ENCODE data around the gene ACADS.

Gene ACADS

GRCh38 chr12:120757226-120757742 is 31.7 kb downstream of the ACADS start:
- TF ChIP-seq CTCF (conservative IDR thresholded peaks at IDR 0.05; ENCODE audit: low read depth, low read length): no peak
- H3K4me3 ChIP-seq (ENCODE audit: low read length): no peak overlapping the region
- no peak for DNase-seq (ENCODE audit: low read depth)

GRCh38 chr12:120757949-120758348 is 32.3 kb downstream of the ACADS start:
- no peak for DNase-seq (ENCODE audit: low read depth)
- no peak overlapping the region for H3K4me3 ChIP-seq (ENCODE audit: low read length)
- TF ChIP-seq CTCF (conservative IDR thresholded peaks at IDR 0.05; ENCODE audit: low read depth, low read length): no peak

- no peak for TF ChIP-seq CTCF (conservative IDR thresholded peaks at IDR 0.05; ENCODE audit: low read depth, low read length)
- no peak for DNase-seq (ENCODE audit: low read depth)
- no peak overlapping the region for H3K4me3 ChIP-seq (ENCODE audit: low read length)
These were observed 33.4 kb downstream of the ACADS start for GRCh38 chr12:120758798-120759590.

GRCh38 chr12:120759591-120760348 is 34.1 kb downstream of the ACADS start:
- DNase-seq (ENCODE audit: low read depth): no peak
- no peak for TF ChIP-seq CTCF (conservative IDR thresholded peaks at IDR 0.05; ENCODE audit: low read depth, low read length)
- H3K4me3 ChIP-seq (ENCODE audit: low read length): no peak overlapping the region

GRCh38 chr12:120760349-120761254 is 35.0 kb downstream of the ACADS start:
- no peak overlapping the region for H3K4me3 ChIP-seq (ENCODE audit: low read length)
- DNase-seq (ENCODE audit: low read depth): no peak
- no peak for TF ChIP-seq CTCF (conservative IDR thresholded peaks at IDR 0.05; ENCODE audit: low read depth, low read length)

- no peak for TF ChIP-seq CTCF (conservative IDR thresholded peaks at IDR 0.05; ENCODE audit: low read depth, low read length)
- H3K4me3 ChIP-seq (ENCODE audit: low read length): no peak overlapping the region
- peak; percentile 90 for DNase-seq (ENCODE audit: low read depth)
These were observed 35.9 kb downstream of the ACADS start for GRCh38 chr12:120761519-120761934.

Measured in retinal pigment epithelial cell (primary cell).